Esophagus muscularis mucosa (tissue), 3 donors: ENCODE measurements around the gene TBC1D8.

Experiments used
- CTCF ChIP-seq, 3 experiments: fragments of 200-600 bp in 2 of 3; fragments of 450-650 bp in 1 of 3; sonication (generic) in 2 of 3; IDR thresholded peaks; one replicate each; pipeline ENCODE4 v1.5.1; 2017 to 2019; ENCODE audit warnings: antibody characterized with exemption in 3 of 3, mild to moderate bottlenecking in 2 of 3, moderate library complexity in 1 of 3
- POLR2AphosphoS5 ChIP-seq, 2 donors: sonication (generic); formaldehyde crosslinking; IDR thresholded peaks; one replicate each; pipeline ENCODE4 v1.6.1; 2017; ENCODE audit warnings: antibody characterized with exemption in 2 of 2

- TF ChIP-seq CTCF (IDR thresholded peaks at IDR 0.05) (no peak), POLR2AphosphoS5 (IDR thresholded peaks at IDR 0.05) (no peak)
These were observed 186.5 kb downstream of the TBC1D8 start for GRCh38 chr2:100964681-100965169.
